Activated naive CD4-positive, alpha-beta T cell treated with anti-CD3 and anti-CD28 coated beads, Interleukin-2, amount 50 U/mL, for 72 hours (primary cell): Measurements from ENCODE around the gene GRIN3B. TPM values are rescaled to one million over a fixed set of nuclear protein-coding genes. Genes with fewer than 3 reads are reported as not detected.
A peak's percentile ranks its signal among the peaks of the same experiment; 100 is the strongest.

Source experiments
- ATAC-seq, 2 donors: fragments of 150-1000 bp; cut with Tn5 transposase; 2 replicates each; pipeline ENCODE4 v1.10.0; 2021; ENCODE audit warnings: mild to moderate bottlenecking in 2 of 2, moderate library complexity in 2 of 2
- DNase-seq, 2 donors: peaks; one replicate each; pipeline ENCODE4 v3.0.0; 2021 to 2022; ENCODE audit warnings: low spot score in 2 of 2
- H3K27ac Mint-ChIP-seq, 2 donors: one replicate each; pipeline ENCODE4 v1.8.0; 2022; ENCODE audit warnings: mild to moderate bottlenecking in 2 of 2, mixed read lengths in 2 of 2
- H3K36me3 Mint-ChIP-seq, 2 donors: one replicate each; pipeline ENCODE4 v1.8.0; 2022; ENCODE audit warnings: mixed read lengths in 2 of 2
- H3K9me3 Mint-ChIP-seq, 2 donors: one replicate each; pipeline ENCODE4 v1.8.0; 2022; ENCODE audit warnings: mixed read lengths in 2 of 2
- total RNA-seq, 2 donors: library from RNA; stranded (reverse); gene quantifications; one replicate each; pipeline ENCODE4 v1.2.3, GENCODE V29; 2022

The GRIN3B gene
- total RNA-seq, 2 donors from 2014 or later = 0.07 to 0.19 TPM

DNA sequence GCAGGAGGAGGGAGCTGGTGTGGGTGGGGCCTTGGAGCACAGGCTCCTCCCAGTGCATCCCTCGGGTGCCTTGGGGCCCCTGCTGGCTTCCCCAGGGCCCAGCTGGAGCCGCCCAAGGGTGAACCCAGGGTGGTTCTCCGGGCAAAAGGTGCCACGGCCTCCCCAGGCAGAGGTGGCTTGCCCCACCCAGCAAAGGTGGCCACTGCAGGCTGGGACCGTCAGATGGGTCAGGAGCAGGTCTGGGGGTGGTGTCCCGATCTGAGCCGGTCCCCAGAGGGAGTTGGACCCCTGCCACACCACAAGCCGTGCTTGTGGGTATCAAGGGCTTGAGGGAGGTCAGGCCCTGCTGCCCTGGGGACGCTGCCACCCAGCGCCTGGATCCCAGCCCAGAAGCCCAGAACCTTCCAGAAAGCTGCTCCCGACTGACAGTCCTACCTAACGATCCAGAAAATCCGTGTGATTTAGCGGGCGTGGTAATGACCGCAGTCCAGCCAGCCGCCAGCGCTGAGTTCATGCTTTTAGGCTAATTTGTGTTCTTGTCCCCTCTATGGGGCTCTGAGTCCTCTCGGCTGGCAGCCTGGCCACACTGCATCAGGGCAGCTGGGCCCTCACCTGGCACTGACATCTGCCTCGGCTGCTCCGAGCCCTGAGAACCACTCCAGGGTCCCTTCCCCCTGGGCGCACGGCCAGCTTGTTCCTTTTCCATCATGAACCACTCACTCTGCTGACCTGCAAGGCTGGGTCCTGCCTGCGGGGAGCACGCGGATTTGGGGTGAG, 5.0 kb upstream of the GRIN3B start:
- ATAC-seq = no peak
- Mint-ChIP-seq H3K27ac (no peak overlapping the region), H3K9me3 (no peaks in the 10 kb centered on the region), H3K36me3 (no peaks in the 10 kb centered on the region)
- DNase-seq = no peak

DNA sequence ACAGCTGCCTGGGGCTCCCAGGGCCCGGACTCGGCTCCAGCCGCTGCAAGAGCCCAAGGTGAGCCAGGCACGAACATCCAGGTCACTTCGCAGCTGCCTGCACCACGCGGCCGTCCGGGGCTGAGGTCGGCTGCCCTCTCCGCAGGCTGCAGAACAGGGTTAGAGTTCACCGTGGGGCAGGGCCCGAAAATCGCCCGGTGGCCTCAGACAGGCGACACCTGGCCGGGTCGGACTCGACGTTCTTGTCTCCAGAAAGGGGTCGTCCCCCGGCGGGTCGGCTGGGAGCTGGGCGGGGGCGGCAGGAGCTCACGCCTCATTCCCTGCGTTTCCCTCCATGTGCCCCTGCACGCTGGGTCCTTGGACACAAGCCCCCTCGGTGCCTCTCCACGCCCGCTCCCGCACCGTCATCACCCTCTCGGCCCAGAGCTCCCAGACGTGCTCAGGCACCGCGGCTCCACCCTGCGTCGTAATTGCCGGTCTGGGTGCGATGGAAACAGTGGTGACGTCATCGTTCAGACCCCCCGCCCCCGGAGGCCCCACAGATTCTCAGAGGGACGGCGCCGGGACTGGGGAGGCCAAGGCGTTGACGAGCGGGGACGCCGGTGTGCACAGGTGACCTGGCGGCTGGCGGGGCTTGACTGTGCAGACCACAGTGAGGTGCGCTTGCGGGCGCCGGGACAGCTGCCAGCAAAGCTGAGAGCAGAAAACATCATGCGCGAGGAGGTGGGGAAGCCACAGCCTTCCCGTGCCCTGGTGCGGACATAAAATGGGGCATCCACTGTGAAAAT, 4.0 kb upstream of the GRIN3B start:
- ATAC-seq (peak; percentile 38 to 68), DNase-seq (peak in 1 of 2 donors; percentile 54)
- H3K27ac Mint-ChIP-seq = no peak overlapping the region
- H3K36me3 Mint-ChIP-seq = no peaks in the 10 kb centered on the region
- no peaks in the 10 kb centered on the region for H3K9me3 Mint-ChIP-seq

DNA sequence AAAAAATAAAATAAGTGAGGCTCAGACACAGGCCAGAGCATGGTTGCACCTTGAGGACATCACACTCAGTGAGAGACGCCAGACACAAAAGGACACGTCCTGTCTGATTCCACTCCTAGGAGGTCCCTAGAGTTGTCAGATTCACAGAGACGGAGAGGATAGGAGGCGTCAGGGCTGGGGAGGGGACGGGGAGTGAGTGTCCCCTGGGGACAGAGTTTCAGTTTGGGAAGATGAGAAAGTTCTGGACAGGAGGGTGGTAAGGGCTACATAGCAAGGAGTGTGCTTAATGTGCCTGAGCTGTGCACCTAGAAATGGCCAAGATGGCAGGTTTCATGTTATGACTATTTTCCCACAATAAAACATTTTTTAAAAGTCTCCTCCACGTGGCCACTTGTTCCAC, 2.2 kb upstream of the GRIN3B start:
- no peak for ATAC-seq
- no peak for DNase-seq
- no peak overlapping the region for H3K27ac Mint-ChIP-seq
- no peaks in the 10 kb centered on the region for H3K9me3 Mint-ChIP-seq
- no peaks in the 10 kb centered on the region for H3K36me3 Mint-ChIP-seq

DNA sequence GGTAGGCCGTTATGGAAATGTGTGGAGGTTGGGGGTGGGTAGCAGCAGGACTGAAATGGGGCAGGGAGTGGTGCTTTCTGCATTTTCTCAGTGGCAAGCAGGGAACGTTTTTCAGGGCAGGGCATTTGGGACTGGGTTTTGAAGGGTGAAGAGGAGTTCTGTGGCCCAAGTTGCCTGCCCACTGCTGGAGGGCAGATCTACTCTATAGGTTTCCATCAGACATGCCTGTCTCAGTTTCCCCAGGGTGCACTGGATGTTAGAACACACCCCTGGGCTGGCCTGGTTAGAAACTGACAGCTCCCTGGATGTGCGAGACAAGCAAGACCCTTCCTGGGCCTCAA, 870 bp upstream of the GRIN3B start:
- Mint-ChIP-seq H3K9me3 (no peaks in the 10 kb centered on the region), H3K36me3 (no peaks in the 10 kb centered on the region), H3K27ac (no peak overlapping the region)
- DNase-seq (no peak), ATAC-seq (no peak)

DNA sequence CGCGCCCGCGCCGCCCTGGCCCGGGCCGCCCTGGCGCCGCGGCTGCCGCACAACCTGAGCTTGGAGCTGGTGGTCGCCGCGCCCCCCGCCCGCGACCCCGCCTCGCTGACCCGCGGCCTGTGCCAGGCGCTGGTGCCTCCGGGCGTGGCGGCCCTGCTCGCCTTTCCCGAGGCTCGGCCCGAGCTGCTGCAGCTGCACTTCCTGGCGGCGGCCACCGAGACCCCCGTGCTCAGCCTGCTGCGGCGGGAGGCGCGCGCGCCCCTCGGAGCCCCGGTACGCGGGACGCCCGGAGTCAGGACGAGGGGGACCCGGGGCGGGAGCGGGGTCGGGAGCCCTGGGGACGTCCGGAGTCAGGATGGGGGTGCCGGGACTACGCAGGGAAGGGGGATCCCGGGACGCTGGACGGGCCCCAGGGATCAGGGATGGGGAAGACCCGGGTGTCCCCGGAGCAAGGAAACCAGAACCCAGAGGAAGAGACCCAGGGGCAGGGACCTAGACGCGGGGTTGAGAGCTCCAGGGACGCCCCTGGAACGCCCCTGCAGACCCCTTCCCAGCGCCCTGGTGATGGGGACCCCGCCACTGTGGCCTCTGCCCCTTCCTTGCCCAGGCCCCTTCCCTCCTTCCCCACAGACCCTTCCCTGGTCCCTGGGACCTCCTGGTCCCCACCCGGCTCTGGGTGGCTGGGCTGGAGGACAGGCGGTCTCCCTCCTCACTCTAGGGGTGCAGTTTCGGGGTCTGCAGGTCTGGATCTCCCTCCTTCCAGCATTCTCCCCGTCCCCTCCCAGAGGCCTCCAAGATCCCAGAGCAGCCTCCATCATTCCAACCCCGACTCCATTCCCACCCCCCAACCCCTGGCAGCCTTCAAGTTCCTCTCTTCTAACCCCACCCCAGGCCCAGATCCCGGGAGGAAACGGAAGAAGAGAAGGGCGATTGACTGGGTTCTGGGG, 645 bp downstream of the GRIN3B start:
- DNase-seq = no peak
- no peak overlapping the region for H3K27ac Mint-ChIP-seq
- ATAC-seq = no peak
- H3K36me3 Mint-ChIP-seq = no peaks in the 10 kb centered on the region
- H3K9me3 Mint-ChIP-seq = no peaks in the 10 kb centered on the region

DNA sequence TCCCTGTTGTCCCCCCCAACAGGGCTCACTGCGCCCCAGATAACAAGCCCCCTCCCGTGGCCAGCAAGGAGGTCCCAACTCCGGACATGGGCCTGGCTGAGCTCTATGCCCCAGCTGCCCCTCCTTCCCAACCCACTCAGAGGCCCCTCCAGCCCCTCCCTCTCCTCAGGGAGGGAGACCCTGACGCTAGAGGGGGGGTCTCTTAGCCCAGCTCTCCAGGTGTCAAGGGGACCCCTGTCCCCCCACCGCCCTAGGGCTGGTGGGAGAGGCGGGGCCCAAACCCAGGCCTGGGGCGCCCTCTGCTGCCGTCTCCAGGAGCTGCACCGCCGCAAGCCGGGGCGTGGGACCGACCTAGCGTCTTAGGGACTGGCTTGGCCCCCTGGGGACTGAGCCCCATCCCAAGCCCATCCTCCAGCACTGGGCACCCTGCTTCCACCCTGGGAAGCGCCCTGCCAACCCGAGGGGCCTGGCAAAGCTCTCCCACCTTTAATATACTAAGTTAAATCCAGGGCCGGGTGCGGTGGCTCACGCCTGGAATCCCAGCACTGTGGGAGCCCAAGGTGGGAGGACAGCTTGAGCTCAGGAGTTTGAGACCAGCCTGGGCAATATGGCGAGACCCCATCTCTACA, 1.4 kb downstream of the GRIN3B start:
- Mint-ChIP-seq H3K27ac (no peak overlapping the region), H3K9me3 (no peaks in the 10 kb centered on the region), H3K36me3 (no peaks in the 10 kb centered on the region)
- peak in 1 of 2 donors; percentile 89 for DNase-seq
- ATAC-seq = peak; percentile 67 to 74

DNA sequence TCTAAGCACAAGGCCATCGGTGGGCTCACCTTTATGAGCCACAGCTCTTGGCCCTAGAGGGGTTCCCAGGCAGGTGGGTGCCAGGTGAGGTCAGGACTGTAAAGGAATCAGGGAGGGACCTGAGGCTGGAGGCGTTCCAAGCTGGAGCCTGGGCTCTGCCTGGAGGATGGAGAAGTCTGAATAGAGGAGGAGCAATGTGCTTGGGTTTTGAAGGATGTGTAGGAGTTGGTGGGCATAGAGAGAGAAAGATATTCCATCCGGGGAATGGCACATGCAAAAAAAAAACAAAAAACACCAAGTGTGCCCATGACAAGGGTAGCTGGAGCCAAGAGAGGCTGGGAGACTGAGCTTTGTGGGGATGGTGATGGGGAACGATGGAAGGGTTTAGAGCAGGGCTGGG, 2.4 kb downstream of the GRIN3B start:
- ATAC-seq = no peak
- DNase-seq = no peak

DNA sequence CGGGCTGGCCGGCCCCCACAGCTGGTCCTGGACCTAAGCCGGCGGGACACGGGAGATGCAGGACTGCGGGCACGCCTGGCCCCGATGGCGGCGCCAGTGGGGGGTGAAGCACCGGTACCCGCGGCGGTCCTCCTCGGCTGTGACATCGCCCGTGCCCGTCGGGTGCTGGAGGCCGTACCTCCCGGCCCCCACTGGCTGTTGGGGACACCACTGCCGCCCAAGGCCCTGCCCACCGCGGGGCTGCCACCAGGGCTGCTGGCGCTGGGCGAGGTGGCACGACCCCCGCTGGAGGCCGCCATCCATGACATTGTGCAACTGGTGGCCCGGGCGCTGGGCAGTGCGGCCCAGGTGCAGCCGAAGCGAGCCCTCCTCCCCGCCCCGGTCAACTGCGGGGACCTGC, 3.1 kb downstream of the GRIN3B start:
- H3K27ac Mint-ChIP-seq = no peak overlapping the region
- DNase-seq (no peak), ATAC-seq (no peak)
- no peaks in the 10 kb centered on the region for H3K36me3 Mint-ChIP-seq
- H3K9me3 Mint-ChIP-seq = no peaks in the 10 kb centered on the region

More for the DNA sequence above, 2.4 kb downstream of the GRIN3B start:
- H3K27ac Mint-ChIP-seq = no peak overlapping the region
- H3K36me3 Mint-ChIP-seq = no peaks in the 10 kb centered on the region
- H3K9me3 Mint-ChIP-seq = no peaks in the 10 kb centered on the region

DNA sequence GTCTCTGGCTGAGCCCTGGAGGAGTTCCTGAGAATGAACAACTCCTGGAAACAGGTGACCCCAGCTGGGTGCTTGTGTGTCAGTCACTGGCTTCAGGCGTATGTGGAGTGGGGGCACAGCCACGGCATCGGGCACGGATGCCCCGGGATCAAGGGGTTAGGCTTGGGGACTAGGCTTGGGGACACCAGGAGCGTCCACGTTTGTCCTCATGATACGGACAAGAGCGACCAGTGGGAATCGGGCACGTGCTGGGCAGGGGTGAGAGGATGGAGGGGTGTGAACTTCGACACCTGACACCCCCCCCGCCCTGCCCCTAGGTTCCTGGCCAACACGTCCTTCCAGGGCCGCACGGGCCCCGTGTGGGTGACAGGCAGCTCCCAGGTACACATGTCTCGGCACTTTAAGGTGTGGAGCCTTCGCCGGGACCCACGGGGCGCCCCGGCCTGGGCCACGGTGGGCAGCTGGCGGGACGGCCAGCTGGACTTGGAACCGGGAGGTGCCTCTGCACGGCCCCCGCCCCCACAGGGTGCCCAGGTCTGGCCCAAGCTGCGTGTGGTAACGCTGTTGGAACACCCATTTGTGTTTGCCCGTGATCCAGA, 4.1 kb downstream of the GRIN3B start:
- Mint-ChIP-seq H3K27ac (no peak overlapping the region), H3K36me3 (no peaks in the 10 kb centered on the region), H3K9me3 (no peaks in the 10 kb centered on the region)
- DNase-seq (no peak), ATAC-seq (no peak)

DNA sequence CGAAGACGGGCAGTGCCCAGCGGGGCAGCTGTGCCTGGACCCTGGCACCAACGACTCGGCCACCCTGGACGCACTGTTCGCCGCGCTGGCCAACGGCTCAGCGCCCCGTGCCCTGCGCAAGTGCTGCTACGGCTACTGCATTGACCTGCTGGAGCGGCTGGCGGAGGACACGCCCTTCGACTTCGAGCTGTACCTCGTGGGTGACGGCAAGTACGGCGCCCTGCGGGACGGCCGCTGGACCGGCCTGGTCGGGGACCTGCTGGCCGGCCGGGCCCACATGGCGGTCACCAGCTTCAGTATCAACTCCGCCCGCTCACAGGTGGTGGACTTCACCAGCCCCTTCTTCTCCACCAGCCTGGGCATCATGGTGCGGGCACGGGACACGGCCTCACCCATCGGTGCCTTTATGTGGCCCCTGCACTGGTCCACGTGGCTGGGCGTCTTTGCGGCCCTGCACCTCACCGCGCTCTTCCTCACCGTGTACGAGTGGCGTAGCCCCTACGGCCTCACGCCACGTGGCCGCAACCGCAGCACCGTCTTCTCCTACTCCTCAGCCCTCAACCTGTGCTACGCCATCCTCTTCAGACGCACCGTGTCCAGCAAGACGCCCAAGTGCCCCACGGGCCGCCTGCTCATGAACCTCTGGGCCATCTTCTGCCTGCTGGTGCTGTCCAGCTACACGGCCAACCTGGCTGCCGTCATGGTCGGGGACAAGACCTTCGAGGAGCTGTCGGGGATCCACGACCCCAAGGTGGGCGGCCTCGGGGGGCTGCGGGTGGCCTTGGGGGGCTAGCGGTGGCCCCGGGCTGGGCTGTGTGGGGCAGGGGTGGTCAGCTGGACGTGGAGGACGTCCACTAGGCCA, 4.8 kb downstream of the GRIN3B start:
- H3K9me3 Mint-ChIP-seq = no peaks in the 10 kb centered on the region
- no peak for ATAC-seq
- no peaks in the 10 kb centered on the region for H3K36me3 Mint-ChIP-seq
- no peak for DNase-seq
- no peak overlapping the region for H3K27ac Mint-ChIP-seq

DNA sequence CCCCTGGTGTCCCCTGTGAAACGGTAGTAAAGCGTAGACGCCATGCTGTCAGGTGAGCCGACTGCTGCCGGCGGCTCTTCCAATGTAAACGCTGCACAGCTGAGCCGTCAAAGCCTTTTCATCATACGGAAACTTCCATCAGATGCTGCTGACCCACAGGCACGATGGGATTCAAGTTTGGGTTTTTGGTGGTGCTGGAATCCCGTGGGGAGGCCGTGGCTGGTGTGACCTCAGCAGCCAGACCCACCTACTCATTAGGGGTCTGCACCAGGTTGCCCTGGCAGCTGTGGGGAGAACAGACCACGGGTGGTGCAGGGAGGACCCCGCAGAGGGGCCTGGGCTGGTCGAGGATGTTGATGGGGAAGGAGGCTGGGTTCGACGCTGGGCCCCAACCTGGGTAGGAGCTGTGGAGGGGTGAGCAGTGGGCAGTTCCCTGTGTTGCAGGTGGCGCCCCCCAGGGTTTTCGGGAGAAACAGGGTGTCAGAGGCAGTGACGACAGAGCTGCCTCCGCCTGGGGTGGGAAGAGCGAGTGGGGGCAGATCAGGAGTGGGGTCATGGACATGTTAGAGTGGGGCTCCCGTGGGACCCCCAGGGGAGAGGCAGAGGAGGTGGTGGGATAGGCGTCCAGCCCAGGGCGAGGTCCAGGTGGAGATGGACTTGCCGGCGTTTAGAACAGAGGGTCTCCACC, 6.6 kb downstream of the GRIN3B start:
- ATAC-seq (peak in 1 of 2 donors; percentile 14), DNase-seq (no peak)
- no peaks in the 10 kb centered on the region for H3K36me3 Mint-ChIP-seq
- H3K9me3 Mint-ChIP-seq = no peaks in the 10 kb centered on the region
- H3K27ac Mint-ChIP-seq = peak overlapping the region in 1 of 2 donors; percentile 41

DNA sequence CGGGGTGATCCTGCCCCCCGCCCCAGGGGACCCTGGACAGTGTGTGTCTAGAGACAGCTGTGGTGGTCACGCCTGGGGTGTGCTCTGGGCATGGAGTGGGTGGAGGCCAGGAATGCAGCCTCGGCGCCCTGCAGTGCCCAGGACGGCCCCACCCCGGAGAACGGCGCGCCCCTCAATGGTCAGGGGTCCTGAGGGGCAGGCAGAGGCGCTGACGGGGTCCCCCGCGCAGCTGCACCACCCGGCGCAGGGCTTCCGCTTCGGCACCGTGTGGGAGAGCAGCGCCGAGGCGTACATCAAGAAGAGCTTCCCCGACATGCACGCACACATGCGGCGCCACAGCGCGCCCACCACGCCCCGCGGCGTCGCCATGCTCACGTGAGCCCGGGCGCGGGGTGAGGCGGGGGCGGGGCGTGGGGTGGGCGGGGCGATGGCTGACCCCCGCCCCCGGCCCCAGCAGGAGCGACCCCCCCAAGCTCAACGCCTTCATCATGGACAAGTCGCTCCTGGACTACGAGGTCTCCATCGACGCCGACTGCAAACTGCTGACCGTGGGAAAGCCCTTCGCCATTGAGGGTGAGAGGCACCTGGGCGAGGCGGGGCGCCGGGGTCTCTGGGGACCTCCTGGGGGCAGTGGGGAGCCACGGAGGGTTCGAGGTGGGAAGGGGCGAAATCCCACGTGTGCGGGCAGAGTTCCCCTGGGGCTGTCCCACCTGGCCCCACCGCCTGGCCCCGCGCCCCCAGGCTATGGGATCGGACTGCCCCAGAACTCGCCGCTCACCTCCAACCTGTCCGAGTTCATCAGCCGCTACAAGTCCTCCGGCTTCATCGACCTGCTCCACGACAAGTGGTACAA, 7.4 kb downstream of the GRIN3B start:
- Mint-ChIP-seq H3K9me3 (no peaks in the 10 kb centered on the region), H3K27ac (peak overlapping the region in 1 of 2 donors; percentile 41), H3K36me3 (no peaks in the 10 kb centered on the region)
- DNase-seq = no peak
- peak in 1 of 2 donors; percentile 16 for ATAC-seq

DNA sequence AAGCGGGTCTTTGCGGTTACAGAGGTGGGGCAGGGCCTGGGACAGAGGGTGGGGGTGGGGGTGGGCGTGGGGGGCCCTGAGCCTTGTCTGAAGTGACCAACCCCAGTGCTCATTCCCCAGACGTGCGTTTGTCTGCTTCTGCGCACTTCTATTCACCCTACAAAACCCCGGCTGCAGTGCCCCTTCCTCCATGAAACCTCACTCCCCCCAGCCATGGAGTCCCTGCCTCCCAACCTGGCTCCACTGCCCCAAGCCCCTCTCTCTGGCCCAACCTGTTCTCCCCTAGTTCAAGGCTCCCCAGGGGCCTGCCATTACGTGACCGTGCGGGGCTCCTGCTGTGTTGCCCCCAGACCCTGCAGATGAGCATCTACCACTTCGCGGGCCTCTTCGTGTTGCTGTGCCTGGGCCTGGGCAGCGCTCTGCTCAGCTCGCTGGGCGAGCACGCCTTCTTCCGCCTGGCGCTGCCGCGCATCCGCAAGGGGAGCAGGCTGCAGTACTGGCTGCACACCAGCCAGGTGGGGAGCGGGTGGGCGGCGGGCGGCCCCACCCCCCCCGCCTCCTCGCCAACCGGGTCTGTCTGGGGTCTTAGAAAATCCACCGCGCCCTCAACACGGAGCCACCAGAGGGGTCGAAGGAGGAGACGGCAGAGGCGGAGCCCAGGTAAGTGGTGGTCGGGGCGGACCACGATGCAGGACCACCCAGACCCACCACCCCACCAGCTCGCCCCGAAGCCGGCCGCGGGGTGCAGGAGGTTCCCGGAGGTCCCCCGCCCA, 8.2 kb downstream of the GRIN3B start:
- no peak overlapping the region for H3K27ac Mint-ChIP-seq
- DNase-seq (no peak), ATAC-seq (no peak)
- no peaks in the 10 kb centered on the region for H3K36me3 Mint-ChIP-seq
- no peaks in the 10 kb centered on the region for H3K9me3 Mint-ChIP-seq
